Stimulated activated naive B cell treated with anti-CD40 and anti-IgM and Interleukin-4, amounts not matched to agents 10 μg/mL and 1 μg/mL and 100 μg/mL, for 72 hours (primary cell): Measurements from ENCODE around the gene FAM3C.
A peak's percentile ranks its signal among the peaks of the same experiment; 100 is the strongest.
"Not testable (repeated sequence)": the region's sequence is repeated elsewhere in the genome, so short reads cannot be mapped to it uniquely, and the experiment has no call there.

ENCODE experiments used
- ATAC-seq, 2 donors: fragments of 150-1000 bp; cut with Tn5 transposase; replicated peaks; 2 replicates each; pipeline ENCODE4 v1.10.0; 2021; ENCODE audit warnings: moderate library complexity in 1 of 2
- DNase-seq: peaks from one replicate; pipeline ENCODE4 v3.0.0; 2021
- H3K27ac Mint-ChIP-seq: one replicate; pipeline ENCODE4 v1.8.0; 2022; ENCODE audit warnings: mild to moderate bottlenecking, mixed read lengths
- H3K27me3 Mint-ChIP-seq, 2 donors: one replicate each; pipeline ENCODE4 v1.8.0; 2022; ENCODE audit warnings: mixed read lengths in 2 of 2
- H3K36me3 Mint-ChIP-seq, 2 donors: one replicate each; pipeline ENCODE4 v1.8.0; 2022; ENCODE audit warnings: mixed read lengths in 2 of 2, mild to moderate bottlenecking in 1 of 2
- H3K4me1 Mint-ChIP-seq, 2 donors: one replicate each; pipeline ENCODE4 v1.8.0; 2022; ENCODE audit warnings: mixed read lengths in 2 of 2, mild to moderate bottlenecking in 1 of 2
- H3K4me3 Mint-ChIP-seq, 2 donors: one replicate each; pipeline ENCODE4 v1.8.0; 2022; ENCODE audit warnings: mild to moderate bottlenecking in 2 of 2, mixed read lengths in 2 of 2, moderate library complexity in 1 of 2
- H3K9me3 Mint-ChIP-seq, 2 donors: one replicate each; pipeline ENCODE4 v1.8.0; 2022; ENCODE audit warnings: mixed read lengths in 2 of 2, mild to moderate bottlenecking in 1 of 2

FAM3C gene, protein sequence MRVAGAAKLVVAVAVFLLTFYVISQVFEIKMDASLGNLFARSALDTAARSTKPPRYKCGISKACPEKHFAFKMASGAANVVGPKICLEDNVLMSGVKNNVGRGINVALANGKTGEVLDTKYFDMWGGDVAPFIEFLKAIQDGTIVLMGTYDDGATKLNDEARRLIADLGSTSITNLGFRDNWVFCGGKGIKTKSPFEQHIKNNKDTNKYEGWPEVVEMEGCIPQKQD

GRCh38 chr7:121395961-121396757, at the start of gene FAM3C:
Gene FAM3C, minus strand, starts transcription at chr7:121396308. Its CDS starts 13,339 bp downstream, at chr7:121382969.
- ATAC-seq (peak; percentile 89 to 92), DNase-seq (peak; percentile 94)
- H3K27ac Mint-ChIP-seq, result peak within 1 kb of the TSS; percentile 94

DNA sequence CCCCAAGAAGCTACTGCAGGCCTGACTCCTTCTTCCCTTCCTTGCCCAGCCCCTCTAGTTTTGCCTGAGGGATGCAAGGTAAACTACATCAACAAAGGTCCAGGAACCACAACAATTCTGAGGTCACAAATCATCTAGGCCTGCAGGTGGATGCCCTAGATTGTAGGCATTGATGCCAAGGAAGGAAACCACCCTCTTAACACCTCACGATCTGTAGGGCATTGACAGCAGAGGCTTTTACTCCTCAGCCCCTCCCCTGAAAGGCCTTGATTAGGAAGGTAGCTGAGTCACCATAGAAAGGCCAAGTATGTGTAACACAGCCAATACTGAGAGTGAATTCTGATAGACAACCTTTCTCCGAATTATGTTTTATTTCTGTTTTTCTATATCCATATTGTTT, 46.7 kb upstream of the FAM3C start:
- peaks cover 19 to 39% of the 10 kb centered on the region in 2 donors for H3K4me1 Mint-ChIP-seq
- no peak overlapping the region for H3K4me3 Mint-ChIP-seq
- H3K9me3 Mint-ChIP-seq, result peaks cover 0 to 2% of the 10 kb centered on the region in 2 donors
- no peaks in the 10 kb centered on the region for H3K27me3 Mint-ChIP-seq
- peaks cover 4 to 5% of the 10 kb centered on the region in 2 donors for H3K36me3 Mint-ChIP-seq
- DNase-seq (no peak), ATAC-seq (peak; percentile 64 to 72)
- H3K27ac Mint-ChIP-seq, result no peak overlapping the region

More at GRCh38 chr7:121395961-121396757, at the start of gene FAM3C:
- no peaks in the 10 kb centered on the region for H3K27me3 Mint-ChIP-seq
- H3K9me3 Mint-ChIP-seq, result peaks cover 0 to 6% of the 10 kb centered on the region in 2 donors
- H3K36me3 Mint-ChIP-seq, result peaks cover 18 to 26% of the 10 kb centered on the region in 2 donors
- peak within 1 kb of the TSS; percentile 91 to 93 for H3K4me3 Mint-ChIP-seq
- peaks cover 13 to 28% of the 10 kb centered on the region in 2 donors for H3K4me1 Mint-ChIP-seq

GRCh38 chr7:121440857-121441503, 44.9 kb upstream of the FAM3C start:
- peak overlapping the region; percentile 46 to 60 for H3K4me3 Mint-ChIP-seq
- peaks cover 0 to 2% of the 10 kb centered on the region in 2 donors for H3K9me3 Mint-ChIP-seq
- peaks cover 4 to 5% of the 10 kb centered on the region in 2 donors for H3K36me3 Mint-ChIP-seq
- no peak for DNase-seq
- H3K4me1 Mint-ChIP-seq, result peaks cover 20 to 33% of the 10 kb centered on the region in 2 donors
- peak overlapping the region; percentile 82 for H3K27ac Mint-ChIP-seq
- no peaks in the 10 kb centered on the region for H3K27me3 Mint-ChIP-seq
- no peak for ATAC-seq

GRCh38 chr7:121438043-121438955, 42.2 kb upstream of the FAM3C start:
- H3K4me3 Mint-ChIP-seq, result peak overlapping the region; percentile 79 to 80
- ATAC-seq (peak; percentile 73 to 79), DNase-seq (peak; percentile 71)
- peak overlapping the region; percentile 82 for H3K27ac Mint-ChIP-seq
- H3K27me3 Mint-ChIP-seq, H3K36me3 Mint-ChIP-seq, H3K9me3 Mint-ChIP-seq: not testable (repeated sequence)
- peaks cover 21 to 37% of the 10 kb centered on the region in 2 donors for H3K4me1 Mint-ChIP-seq

DNA sequence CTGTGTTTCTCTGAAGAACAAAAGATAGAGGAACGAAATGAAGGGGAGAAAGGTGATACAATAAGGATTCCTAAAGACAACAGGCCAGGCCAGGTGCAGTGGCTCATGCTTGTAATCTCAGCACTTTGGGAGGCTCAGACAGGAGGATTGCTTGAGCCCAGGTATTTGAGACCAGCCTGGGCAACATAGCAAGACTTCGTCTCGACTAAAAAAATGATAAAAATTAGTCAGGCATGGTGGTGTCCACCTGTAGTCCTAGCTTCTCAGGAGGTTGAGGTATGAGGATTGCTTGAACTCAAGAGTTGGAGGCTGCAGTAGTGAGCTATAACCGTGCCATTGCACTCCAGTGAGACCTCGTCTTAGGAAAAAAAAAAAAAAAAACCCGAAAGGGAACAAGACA, 41.4 kb upstream of the FAM3C start:
- ATAC-seq, result no peak
- no peaks in the 10 kb centered on the region for H3K27me3 Mint-ChIP-seq
- no peak overlapping the region for H3K27ac Mint-ChIP-seq
- H3K4me3 Mint-ChIP-seq, result peak overlapping the region in 1 of 2 donors; percentile 79
- peaks cover 25 to 45% of the 10 kb centered on the region in 2 donors for H3K4me1 Mint-ChIP-seq
- peaks cover 4 to 5% of the 10 kb centered on the region in 2 donors for H3K36me3 Mint-ChIP-seq
- no peak for DNase-seq
- H3K9me3 Mint-ChIP-seq, result peaks cover 0 to 2% of the 10 kb centered on the region in 2 donors

- Mint-ChIP-seq H3K4me1 (peaks cover 26 to 50% of the 10 kb centered on the region in 2 donors), H3K36me3 (peaks cover 4 to 5% of the 10 kb centered on the region in 2 donors), H3K9me3 (peaks cover 0 to 5% of the 10 kb centered on the region in 2 donors), H3K4me3 (no peak overlapping the region), H3K27ac (no peak overlapping the region), H3K27me3 (no peaks in the 10 kb centered on the region)
- DNase-seq (no peak), ATAC-seq (no peak)
These were observed 40.6 kb upstream of the FAM3C start for GRCh38 chr7:121436688-121437087.

DNA sequence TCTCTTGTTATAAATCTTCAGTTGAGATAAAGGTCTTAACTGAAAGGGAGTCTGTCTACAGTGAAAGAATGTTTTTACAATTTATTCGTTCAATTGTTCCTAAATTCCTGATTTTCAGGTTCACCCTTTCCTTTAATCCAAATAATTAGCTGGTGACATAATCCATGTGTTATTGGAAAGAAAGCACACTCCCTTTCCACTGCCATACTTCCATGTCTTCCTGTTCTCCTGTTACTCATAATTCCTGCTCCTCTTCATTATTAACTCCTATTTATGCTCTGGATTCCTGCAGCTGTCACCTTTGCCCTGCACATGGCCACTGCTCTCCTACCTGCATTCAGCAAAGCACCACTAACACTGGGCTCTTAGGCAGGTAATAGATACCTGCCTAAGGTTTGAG, 40.0 kb upstream of the FAM3C start:
- peaks cover 0 to 5% of the 10 kb centered on the region in 2 donors for H3K9me3 Mint-ChIP-seq
- ATAC-seq (no peak), DNase-seq (no peak)
- no peak overlapping the region for H3K4me3 Mint-ChIP-seq
- peaks cover 21 to 45% of the 10 kb centered on the region in 2 donors for H3K4me1 Mint-ChIP-seq
- H3K27ac Mint-ChIP-seq, result no peak overlapping the region
- H3K36me3 Mint-ChIP-seq, result peaks cover 4 to 5% of the 10 kb centered on the region in 2 donors
- no peaks in the 10 kb centered on the region for H3K27me3 Mint-ChIP-seq

DNA sequence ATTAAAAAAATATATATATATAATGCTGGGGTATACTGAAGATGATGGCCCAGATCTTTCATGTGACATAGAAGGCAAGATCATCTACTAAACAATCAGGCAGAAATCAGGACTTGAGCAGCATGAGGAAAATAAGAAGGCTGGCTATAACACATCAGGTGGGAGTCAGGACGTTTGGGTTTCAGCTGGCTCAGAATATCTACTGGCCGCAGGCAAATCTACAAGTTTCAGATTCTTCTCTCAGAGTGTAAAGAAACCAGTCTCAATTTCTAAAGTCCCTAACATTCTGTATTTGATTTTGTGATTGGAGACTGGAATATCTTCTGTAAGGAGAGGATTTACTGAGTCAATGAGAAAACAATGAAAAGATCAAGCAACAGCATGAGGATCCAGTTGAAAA, 37.7 kb upstream of the FAM3C start:
- Mint-ChIP-seq H3K36me3 (peaks cover 0 to 3% of the 10 kb centered on the region in 2 donors), H3K9me3 (peaks cover 0 to 5% of the 10 kb centered on the region in 2 donors), H3K4me3 (no peak overlapping the region), H3K27ac (no peak overlapping the region), H3K4me1 (peaks cover 16 to 32% of the 10 kb centered on the region in 2 donors), H3K27me3 (no peaks in the 10 kb centered on the region)
- DNase-seq (no peak), ATAC-seq (no peak)

DNA sequence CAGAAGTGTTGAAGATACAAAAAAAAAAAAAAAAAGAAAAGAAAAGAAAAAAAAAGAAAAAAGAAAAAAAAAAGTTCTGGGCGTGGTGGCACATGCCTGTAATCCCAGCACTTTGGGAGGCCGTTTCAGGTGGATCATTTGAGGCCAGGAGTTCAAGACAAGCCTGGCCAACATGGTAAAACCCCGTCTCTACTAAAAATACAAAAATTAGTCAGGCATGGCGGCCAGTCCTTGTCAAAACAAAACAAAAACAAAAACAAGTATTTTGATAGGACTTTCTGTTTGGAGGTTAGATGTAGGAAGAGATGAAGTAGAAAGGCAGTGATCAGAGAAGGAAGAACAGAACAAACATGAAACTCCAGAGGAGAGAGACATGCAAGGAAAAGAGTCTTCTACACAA, 36.4 kb upstream of the FAM3C start:
- not testable (repeated sequence) for H3K27me3 Mint-ChIP-seq, DNase-seq, H3K36me3 Mint-ChIP-seq, ATAC-seq, H3K27ac Mint-ChIP-seq, H3K9me3 Mint-ChIP-seq, H3K4me3 Mint-ChIP-seq
- peaks cover 8 to 19% of the 10 kb centered on the region in 2 donors for H3K4me1 Mint-ChIP-seq

DNA sequence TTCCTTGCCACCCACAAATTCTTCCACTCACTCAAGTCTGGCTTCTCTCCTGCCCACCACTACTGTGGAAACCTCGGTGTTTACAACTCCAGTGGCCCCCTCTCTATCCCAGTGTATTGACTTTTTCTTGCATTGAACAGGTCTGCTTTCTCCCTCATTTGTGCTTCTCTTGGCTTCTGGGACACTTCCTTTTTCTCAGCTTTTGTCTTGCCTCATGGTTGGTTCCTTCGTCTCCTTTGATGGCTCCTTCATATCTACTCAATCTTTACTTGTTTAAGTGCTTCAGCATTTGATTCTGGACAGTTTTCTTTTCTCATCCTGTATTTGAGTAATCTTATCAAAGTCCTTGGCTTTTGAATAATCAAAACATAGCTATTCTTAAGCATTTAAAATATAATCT, 35.9 kb upstream of the FAM3C start:
- H3K36me3 Mint-ChIP-seq, result peaks cover 0 to 2% of the 10 kb centered on the region in 2 donors
- peaks cover 0 to 5% of the 10 kb centered on the region in 2 donors for H3K9me3 Mint-ChIP-seq
- DNase-seq (no peak), ATAC-seq (no peak)
- no peak overlapping the region for H3K27ac Mint-ChIP-seq
- H3K4me1 Mint-ChIP-seq, result peaks cover 8 to 19% of the 10 kb centered on the region in 2 donors
- H3K27me3 Mint-ChIP-seq, result no peaks in the 10 kb centered on the region
- H3K4me3 Mint-ChIP-seq, result no peak overlapping the region

DNA sequence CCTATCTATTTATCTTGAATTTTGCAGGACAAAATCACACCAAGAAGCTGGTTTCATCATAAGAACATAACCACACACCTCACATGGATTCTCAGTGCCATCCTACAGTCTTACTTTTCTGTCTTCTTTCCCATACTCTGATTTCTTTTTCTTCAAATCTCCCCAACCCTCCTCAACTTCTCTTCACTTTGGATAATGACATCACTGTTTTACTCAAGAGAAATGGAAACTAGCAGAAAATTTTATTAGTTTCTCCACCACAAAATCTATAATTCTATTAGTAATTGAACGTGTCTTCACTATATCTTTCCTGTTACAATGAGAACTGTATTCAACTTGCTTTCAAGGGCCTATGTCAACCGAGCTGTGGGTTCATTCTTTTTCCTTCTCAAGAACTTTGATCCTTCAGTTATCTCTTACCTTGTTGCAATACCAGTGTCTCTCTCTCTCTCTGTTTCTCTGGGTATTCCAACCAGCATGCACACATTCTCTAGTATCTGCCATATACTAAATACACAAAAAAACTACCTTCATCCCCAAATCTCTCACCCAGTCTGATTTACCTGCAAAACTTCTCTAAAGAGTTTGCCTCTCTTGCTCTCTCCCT, 35.4 kb upstream of the FAM3C start:
- no peak for ATAC-seq
- Mint-ChIP-seq H3K4me1 (peaks cover 8 to 19% of the 10 kb centered on the region in 2 donors), H3K4me3 (no peak overlapping the region), H3K9me3 (peaks cover 0 to 5% of the 10 kb centered on the region in 2 donors), H3K27me3 (no peaks in the 10 kb centered on the region), H3K27ac (no peak overlapping the region), H3K36me3 (peaks cover 0 to 2% of the 10 kb centered on the region in 2 donors)
- no peak for DNase-seq

- Mint-ChIP-seq H3K36me3 (peaks cover 0 to 2% of the 10 kb centered on the region in 2 donors), H3K4me1 (peaks cover 8 to 19% of the 10 kb centered on the region in 2 donors), H3K27me3 (no peaks in the 10 kb centered on the region), H3K27ac (no peak overlapping the region), H3K9me3 (peaks cover 0 to 5% of the 10 kb centered on the region in 2 donors), H3K4me3 (no peak overlapping the region)
- DNase-seq, result no peak
- no peak for ATAC-seq
These were observed 34.5 kb upstream of the FAM3C start for GRCh38 chr7:121430558-121430957.

- ATAC-seq, result no peak
- Mint-ChIP-seq H3K27me3 (no peaks in the 10 kb centered on the region), H3K36me3 (peaks cover 0 to 2% of the 10 kb centered on the region in 2 donors), H3K9me3 (peaks cover 0 to 5% of the 10 kb centered on the region in 2 donors), H3K27ac (no peak overlapping the region), H3K4me1 (peaks cover 8 to 19% of the 10 kb centered on the region in 2 donors), H3K4me3 (no peak overlapping the region)
- no peak for DNase-seq
These were observed 33.7 kb upstream of the FAM3C start for GRCh38 chr7:121429798-121430197.
